ENCODE results near the gene ZNF831. TPM values are rescaled to one million over a fixed set of nuclear protein-coding genes. Genes with fewer than 3 reads are reported as not detected.

The ZNF831 gene
- polyA plus RNA-seq, 1 of the 3 experiments (the other 2 are of a cell fraction) = not detected

DNA sequence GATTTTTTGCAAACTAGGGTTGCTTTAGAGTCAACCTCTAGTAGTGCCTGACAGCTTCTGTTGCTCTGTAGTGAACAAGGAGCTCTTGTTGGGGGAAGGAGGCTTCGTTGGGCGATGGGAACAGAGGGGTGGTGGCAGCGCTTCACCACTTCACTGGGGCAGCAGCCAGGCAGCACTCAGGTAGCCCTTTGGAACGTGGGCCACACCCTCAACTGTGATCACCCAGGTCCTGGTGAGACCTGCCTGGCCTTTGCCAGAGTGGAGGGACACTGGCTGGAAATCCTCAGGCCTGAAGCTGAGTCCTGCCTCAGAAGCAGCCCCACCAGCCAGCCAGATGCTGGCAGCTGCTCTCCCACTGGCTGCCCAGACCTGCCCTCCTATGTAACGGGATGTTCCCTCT, 126.4 kb downstream of the ZNF831 start:
- no peak overlapping the region for H3K9ac ChIP-seq
- no peaks in the 10 kb centered on the region for H4K20me1 ChIP-seq (ENCODE audit: insufficient read depth)
- DNase-seq = no peak
- 52% methylated on average over 5 of the region's 5 CpGs for WGBS (ENCODE audit: low lambda C conversion rate)
- H2AFZ ChIP-seq (ENCODE audit: low read depth) = no peak overlapping the region
- H3K79me2 ChIP-seq (ENCODE audit: insufficient read depth) = no peaks in the 10 kb centered on the region
- no peaks in the 10 kb centered on the region for H3F3A ChIP-seq (replicated peaks; ENCODE audit: insufficient read depth)
- H3K4me3 ChIP-seq (ENCODE audit: low read depth in 2 of 2, low read length in 1 of 2) = no peak overlapping the region
- H3K9me3 ChIP-seq = no peaks in the 10 kb centered on the region
- TF ChIP-seq GATA2 (CRISPR knock-in tag; IDR thresholded peaks at IDR 0.05) = no peak
- CTCF ChIA-PET = interaction anchor here (1.2 to 2.0 kb wide), 2 partner anchors 11 to 19 kb away, joined by 3 to 6 read pairs; partner anchors contain the start of gene EDN3
- peaks cover 0 to 11% of the 10 kb centered on the region in 2 experiments; a peak in 1 of 4 replicates for H3K4me1 ChIP-seq (ENCODE audit: control insufficient read depth in 1 of 2, insufficient read depth in 2 of 2, low read depth in 1 of 2, low read length in 1 of 2)
- no peaks in the 10 kb centered on the region for H3K27me3 ChIP-seq (ENCODE audit: insufficient read depth)
- no peaks in the 10 kb centered on the region for H3K9me2 ChIP-seq
- H3K4me2 ChIP-seq = no peak overlapping the region
- H3K36me3 ChIP-seq (replicated peaks in 1 of 2; ENCODE audit: control insufficient read depth in 1 of 2, insufficient read depth in 2 of 2, low read length in 1 of 2) = no peaks in the 10 kb centered on the region
- POLR2A ChIA-PET = no interaction called here
- no peak overlapping the region for H3K27ac ChIP-seq (ENCODE audit: low read depth in 2 of 2, low read length in 1 of 2)

DNA sequence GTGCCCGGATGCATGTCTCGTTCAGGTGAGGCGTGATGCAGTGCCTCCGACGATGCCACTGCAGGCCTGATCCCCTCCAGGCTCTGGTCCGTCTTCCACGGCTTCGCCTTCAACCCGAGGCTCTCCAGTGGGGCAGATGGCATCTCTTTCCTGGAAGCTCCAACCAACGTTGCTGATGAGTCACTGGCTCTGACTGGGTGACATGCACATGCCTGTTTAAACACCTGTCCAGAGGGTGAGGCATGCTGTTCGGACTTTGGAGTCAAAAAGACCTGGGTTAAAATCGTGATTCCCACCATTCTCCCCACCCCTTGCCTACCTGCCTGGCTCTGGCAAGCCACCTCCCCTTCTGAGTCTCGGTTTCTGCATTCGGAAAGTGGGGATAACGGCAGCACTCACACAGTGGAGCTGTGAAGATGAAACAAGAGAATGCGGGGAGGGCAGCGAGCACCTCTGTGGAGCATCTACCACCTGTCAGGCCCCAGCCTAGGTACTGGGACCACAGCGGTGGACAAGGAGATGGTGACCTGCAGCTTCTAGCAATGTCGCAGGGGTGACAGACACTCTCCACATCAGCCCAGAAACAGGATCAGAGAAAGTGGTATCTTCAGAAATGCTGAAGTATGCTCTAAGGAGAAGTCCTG, 128.2 kb downstream of the ZNF831 start:
- no peak overlapping the region for H3K4me3 ChIP-seq (ENCODE audit: low read depth in 2 of 2, low read length in 1 of 2)
- no peaks in the 10 kb centered on the region for H3F3A ChIP-seq (replicated peaks; ENCODE audit: insufficient read depth)
- peaks cover 0 to 11% of the 10 kb centered on the region in 2 experiments; a peak in 1 of 4 replicates for H3K4me1 ChIP-seq (ENCODE audit: control insufficient read depth in 1 of 2, insufficient read depth in 2 of 2, low read depth in 1 of 2, low read length in 1 of 2)
- TF ChIP-seq JUND (IDR thresholded peaks at IDR 0.05) = no peak
- H3K27ac ChIP-seq (ENCODE audit: low read depth in 2 of 2, low read length in 1 of 2) = no peak overlapping the region
- no peaks in the 10 kb centered on the region for H3K27me3 ChIP-seq (ENCODE audit: insufficient read depth)
- 54% methylated on average over 14 of the region's 19 CpGs for WGBS (ENCODE audit: low lambda C conversion rate)
- ChIA-PET POLR2A (no interaction called here), CTCF (interaction anchor here (0.7 kb wide), 1 partner anchor 206 kb away, joined by 3 read pairs; no protein-coding TSS in a partner anchor)
- H3K36me3 ChIP-seq (replicated peaks in 1 of 2; ENCODE audit: control insufficient read depth in 1 of 2, insufficient read depth in 2 of 2, low read length in 1 of 2) = no peaks in the 10 kb centered on the region
- no peaks in the 10 kb centered on the region for H3K9me2 ChIP-seq
- H3K4me2 ChIP-seq = no peak overlapping the region
- DNase-seq = no peak
- H3K9me3 ChIP-seq = no peaks in the 10 kb centered on the region
- H3K79me2 ChIP-seq (ENCODE audit: insufficient read depth) = no peaks in the 10 kb centered on the region
- H3K9ac ChIP-seq = no peak overlapping the region
- no peak overlapping the region for H2AFZ ChIP-seq (ENCODE audit: low read depth)
- H4K20me1 ChIP-seq (ENCODE audit: insufficient read depth) = no peaks in the 10 kb centered on the region

DNA sequence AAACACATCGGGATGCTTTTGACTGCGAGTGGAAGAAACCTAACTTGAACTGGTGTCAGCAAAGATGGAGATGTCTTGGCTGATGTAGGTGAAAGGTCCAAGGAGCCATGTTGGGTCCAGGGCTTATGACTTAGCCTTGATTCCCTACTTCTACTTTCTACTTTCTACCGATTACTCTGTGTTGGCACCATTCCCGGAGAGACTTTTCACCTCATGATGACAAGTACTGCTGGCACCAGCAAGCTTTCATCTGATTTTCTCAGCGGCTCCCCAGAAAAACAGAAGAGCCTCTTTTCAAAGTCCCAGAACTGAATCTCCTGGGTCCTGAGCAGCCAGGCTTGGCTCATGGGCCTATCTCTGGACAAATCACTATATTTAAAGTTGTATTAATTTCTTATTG, 131.9 kb downstream of the ZNF831 start:
- no peak for DNase-seq
- 44% methylated on average over 5 of the region's 5 CpGs for WGBS (ENCODE audit: low lambda C conversion rate)
- TF ChIP-seq FOXJ3 (CRISPR knock-in tag; IDR thresholded peaks at IDR 0.05) (no peak), YY1 (IDR thresholded peaks at IDR 0.05; ENCODE audit: low read depth) (no peak), GABPA (IDR thresholded peaks at IDR 0.05; ENCODE audit: low read depth) (no peak), RXRA (IDR thresholded peaks at IDR 0.05; ENCODE audit: borderline replicate concordance, low read depth) (no peak), GATA2 (CRISPR knock-in tag; IDR thresholded peaks at IDR 0.05) (no peak), CHD2 (IDR thresholded peaks at IDR 0.05; ENCODE audit: low read length, partially characterized antibody) (no peak), POLR2AphosphoS5 (IDR thresholded peaks at IDR 0.05; ENCODE audit: low read depth, low read length) (no peak), RAD21 (IDR thresholded peaks at IDR 0.05; ENCODE audit: low read length) (no peak)
- TF ChIP-seq, protein P1, sequence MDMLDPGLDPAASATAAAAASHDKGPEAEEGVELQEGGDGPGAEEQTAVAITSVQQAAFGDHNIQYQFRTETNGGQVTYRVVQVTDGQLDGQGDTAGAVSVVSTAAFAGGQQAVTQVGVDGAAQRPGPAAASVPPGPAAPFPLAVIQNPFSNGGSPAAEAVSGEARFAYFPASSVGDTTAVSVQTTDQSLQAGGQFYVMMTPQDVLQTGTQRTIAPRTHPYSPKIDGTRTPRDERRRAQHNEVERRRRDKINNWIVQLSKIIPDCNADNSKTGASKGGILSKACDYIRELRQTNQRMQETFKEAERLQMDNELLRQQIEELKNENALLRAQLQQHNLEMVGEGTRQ (IDR thresholded peaks at IDR 0.05; ENCODE audit: borderline replicate concordance, low read depth, low read length) = no peak
- TF ChIP-seq, protein P2, sequence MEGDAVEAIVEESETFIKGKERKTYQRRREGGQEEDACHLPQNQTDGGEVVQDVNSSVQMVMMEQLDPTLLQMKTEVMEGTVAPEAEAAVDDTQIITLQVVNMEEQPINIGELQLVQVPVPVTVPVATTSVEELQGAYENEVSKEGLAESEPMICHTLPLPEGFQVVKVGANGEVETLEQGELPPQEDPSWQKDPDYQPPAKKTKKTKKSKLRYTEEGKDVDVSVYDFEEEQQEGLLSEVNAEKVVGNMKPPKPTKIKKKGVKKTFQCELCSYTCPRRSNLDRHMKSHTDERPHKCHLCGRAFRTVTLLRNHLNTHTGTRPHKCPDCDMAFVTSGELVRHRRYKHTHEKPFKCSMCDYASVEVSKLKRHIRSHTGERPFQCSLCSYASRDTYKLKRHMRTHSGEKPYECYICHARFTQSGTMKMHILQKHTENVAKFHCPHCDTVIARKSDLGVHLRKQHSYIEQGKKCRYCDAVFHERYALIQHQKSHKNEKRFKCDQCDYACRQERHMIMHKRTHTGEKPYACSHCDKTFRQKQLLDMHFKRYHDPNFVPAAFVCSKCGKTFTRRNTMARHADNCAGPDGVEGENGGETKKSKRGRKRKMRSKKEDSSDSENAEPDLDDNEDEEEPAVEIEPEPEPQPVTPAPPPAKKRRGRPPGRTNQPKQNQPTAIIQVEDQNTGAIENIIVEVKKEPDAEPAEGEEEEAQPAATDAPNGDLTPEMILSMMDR (IDR thresholded peaks at IDR 0.05) = no peak
- TF ChIP-seq, protein P3, sequence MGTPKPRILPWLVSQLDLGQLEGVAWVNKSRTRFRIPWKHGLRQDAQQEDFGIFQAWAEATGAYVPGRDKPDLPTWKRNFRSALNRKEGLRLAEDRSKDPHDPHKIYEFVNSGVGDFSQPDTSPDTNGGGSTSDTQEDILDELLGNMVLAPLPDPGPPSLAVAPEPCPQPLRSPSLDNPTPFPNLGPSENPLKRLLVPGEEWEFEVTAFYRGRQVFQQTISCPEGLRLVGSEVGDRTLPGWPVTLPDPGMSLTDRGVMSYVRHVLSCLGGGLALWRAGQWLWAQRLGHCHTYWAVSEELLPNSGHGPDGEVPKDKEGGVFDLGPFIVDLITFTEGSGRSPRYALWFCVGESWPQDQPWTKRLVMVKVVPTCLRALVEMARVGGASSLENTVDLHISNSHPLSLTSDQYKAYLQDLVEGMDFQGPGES (IDR thresholded peaks at IDR 0.05; ENCODE audit: low read depth, low read length) = no peak
- ChIA-PET POLR2A (no interaction called here), CTCF (no interaction called here)
- Histone ChIP-seq H3K79me2 (ENCODE audit: insufficient read depth) (no peaks in the 10 kb centered on the region), H3K4me2 (no peak overlapping the region), H3K27ac (ENCODE audit: low read depth in 2 of 2, low read length in 1 of 2) (no peak overlapping the region), H2AFZ (ENCODE audit: low read depth) (no peak overlapping the region), H3K4me3 (ENCODE audit: low read depth in 2 of 2, low read length in 1 of 2) (no peak overlapping the region), H3K27me3 (ENCODE audit: insufficient read depth) (peaks cover 8% of the 10 kb centered on the region; the same call in 1 of the 2 replicates), H3K9ac (no peak overlapping the region), H3K36me3 (replicated peaks in 1 of 2; ENCODE audit: control insufficient read depth in 1 of 2, insufficient read depth in 2 of 2, low read length in 1 of 2) (no peaks in the 10 kb centered on the region), H3K9me3 (no peaks in the 10 kb centered on the region), H3F3A (replicated peaks; ENCODE audit: insufficient read depth) (no peaks in the 10 kb centered on the region), H4K20me1 (ENCODE audit: insufficient read depth) (no peaks in the 10 kb centered on the region), H3K9me2 (no peaks in the 10 kb centered on the region), H3K4me1 (ENCODE audit: control insufficient read depth in 1 of 2, insufficient read depth in 2 of 2, low read depth in 1 of 2, low read length in 1 of 2) (peaks cover 0 to 15% of the 10 kb centered on the region in 2 experiments; a peak in 1 of 4 replicates)
